Measurements from ENCODE around the gene ZNF774. TPM values are rescaled to one million over a fixed set of nuclear protein-coding genes. Genes with fewer than 3 reads are reported as not detected.
"Not testable (repeated sequence)": the region's sequence is repeated elsewhere in the genome, so short reads cannot be mapped to it uniquely, and the experiment has no call there.

The ZNF774 gene
- 2.9 and 3.7 TPM in 2 replicates for total RNA-seq (2014; rRNA removed; shearing (Covaris generic))

- peak; percentile 98 for DNase-seq (ENCODE audit: low read depth)
Observed at GRCh38 chr15:90352107-90352893, at the start of gene ZNF774. TSS of gene ZNF774 (plus strand) at chr15:90352284. CDS start at chr15:90354661, 2,377 bp downstream.

GRCh38 chr15:90305355-90305754 is 46.7 kb upstream of the ZNF774 start:
- not testable (repeated sequence) for DNase-seq (ENCODE audit: low read depth)

- DNase-seq (ENCODE audit: low read depth): no peak
Observed at GRCh38 chr15:90305932-90306331, 46.2 kb upstream of the ZNF774 start.

- no peak for DNase-seq (ENCODE audit: low read depth)
Observed at GRCh38 chr15:90306560-90306959, 45.5 kb upstream of the ZNF774 start.

GRCh38 chr15:90307661-90308060 is 44.4 kb upstream of the ZNF774 start:
- no peak for DNase-seq (ENCODE audit: low read depth)

GRCh38 chr15:90309020-90309419 is 43.1 kb upstream of the ZNF774 start:
- no peak for DNase-seq (ENCODE audit: low read depth)

- peak; percentile 81 for DNase-seq (ENCODE audit: low read depth)
Observed at GRCh38 chr15:90315278-90315982, 36.7 kb upstream of the ZNF774 start.

- no peak for DNase-seq (ENCODE audit: low read depth)
Observed at GRCh38 chr15:90316139-90316538, 35.9 kb upstream of the ZNF774 start.

- DNase-seq (ENCODE audit: low read depth): no peak
Observed at GRCh38 chr15:90318591-90318990, 33.5 kb upstream of the ZNF774 start.

GRCh38 chr15:90320062-90320884 is 31.8 kb upstream of the ZNF774 start:
- peak; percentile 89 for DNase-seq (ENCODE audit: low read depth)

- DNase-seq (ENCODE audit: low read depth): no peak
Observed at GRCh38 chr15:90320885-90321278, 31.2 kb upstream of the ZNF774 start.

GRCh38 chr15:90322538-90322937 is 29.5 kb upstream of the ZNF774 start:
- DNase-seq (ENCODE audit: low read depth): no peak

GRCh38 chr15:90325726-90326125 is 26.4 kb upstream of the ZNF774 start:
- DNase-seq (ENCODE audit: low read depth): no peak

GRCh38 chr15:90326441-90326840 is 25.6 kb upstream of the ZNF774 start:
- no peak for DNase-seq (ENCODE audit: low read depth)

- DNase-seq (ENCODE audit: low read depth): no peak
Observed at GRCh38 chr15:90327311-90327710, 24.8 kb upstream of the ZNF774 start.

- DNase-seq (ENCODE audit: low read depth): no peak
Observed at GRCh38 chr15:90334304-90334731, 17.8 kb upstream of the ZNF774 start.

- peak; percentile 92 for DNase-seq (ENCODE audit: low read depth)
Observed at GRCh38 chr15:90336705-90337141, 15.4 kb upstream of the ZNF774 start.

GRCh38 chr15:90337256-90337655 is 14.8 kb upstream of the ZNF774 start:
- DNase-seq (ENCODE audit: low read depth): peak; percentile 36

GRCh38 chr15:90338532-90338931 is 13.6 kb upstream of the ZNF774 start:
- no peak for DNase-seq (ENCODE audit: low read depth)

- no peak for DNase-seq (ENCODE audit: low read depth)
Observed at GRCh38 chr15:90340345-90340744, 11.7 kb upstream of the ZNF774 start.

GRCh38 chr15:90343302-90343790 is 8.7 kb upstream of the ZNF774 start:
- DNase-seq (ENCODE audit: low read depth): peak; percentile 24

- no peak for DNase-seq (ENCODE audit: low read depth)
Observed at GRCh38 chr15:90344662-90345061, 7.4 kb upstream of the ZNF774 start.

Data from RPMI7951 (cell line).